DOHH2 (cell line): ENCODE data around the gene MAP6D1.
"Not testable (repeated sequence)": the region's sequence is repeated elsewhere in the genome, so short reads cannot be mapped to it uniquely, and the experiment has no call there.

Source experiments
- H3F3A ChIP-seq: fragments of 200-600 bp; sonication (generic), shearing (Covaris generic); 2 replicates; pipeline ENCODE4 v1.6.0; 2016; ENCODE audit warnings: antibody characterized with exemption, mild to moderate bottlenecking; ENCODE audit not compliant: control insufficient read depth, insufficient read depth
- H3K27ac ChIP-seq: fragments of 200-600 bp; sonication (generic); 2 replicates; pipeline ENCODE4 v1.5.1; 2014; ENCODE audit warnings: low read depth, mild to moderate bottlenecking, low read length, moderate library complexity
- H3K27me3 ChIP-seq: fragments of 200-600 bp; sonication (generic); 2 replicates; pipeline ENCODE4 v1.6.1; 2014; ENCODE audit warnings: mild to moderate bottlenecking, low read length, mixed read lengths; ENCODE audit not compliant: control insufficient read depth
- H3K36me3 ChIP-seq: fragments of 200-600 bp; sonication (generic); 2 replicates; pipeline ENCODE4 v1.6.1; 2014; ENCODE audit warnings: mild to moderate bottlenecking, low read length, moderate library complexity, mixed read lengths; ENCODE audit not compliant: control insufficient read depth
- H3K4me1 ChIP-seq: fragments of 200-600 bp; sonication (generic); 2 replicates; pipeline ENCODE4 v1.6.1; 2014; ENCODE audit warnings: mild to moderate bottlenecking, low read length, mixed read lengths; ENCODE audit not compliant: control insufficient read depth
- H3K4me2 ChIP-seq: fragments of 200-600 bp; sonication (generic); 2 replicates; pipeline ENCODE4 v1.6.0; 2014; ENCODE audit warnings: mild to moderate bottlenecking, low read length, moderate library complexity
- H3K4me3 ChIP-seq: fragments of 200-600 bp; sonication (generic); 2 replicates; pipeline ENCODE4 v1.5.1; 2014; ENCODE audit warnings: mild to moderate bottlenecking, low read length, mixed read lengths
- H3K79me2 ChIP-seq: fragments of 200-600 bp; sonication (generic); 2 replicates; pipeline ENCODE4 v1.6.1; 2014; ENCODE audit warnings: mild to moderate bottlenecking, low read length, mixed read lengths; ENCODE audit not compliant: control insufficient read depth
- H3K9me2 ChIP-seq: fragments of 200-600 bp; sonication (generic); replicated peaks from 2 replicates; pipeline ENCODE4 v1.6.1; 2014; ENCODE audit warnings: mild to moderate bottlenecking, low read length, mixed read lengths; ENCODE audit not compliant: control insufficient read depth
- H3K9me3 ChIP-seq: fragments of 200-600 bp; sonication (generic); 2 replicates; pipeline ENCODE4 v1.6.1; 2014; ENCODE audit warnings: antibody characterized with exemption, low read length, mixed read lengths; ENCODE audit not compliant: control insufficient read depth, insufficient read depth
- H4K20me1 ChIP-seq: fragments of 200-600 bp; sonication (generic); 2 replicates; pipeline ENCODE4 v1.6.0; 2014; ENCODE audit warnings: low read depth, mild to moderate bottlenecking, antibody characterized with exemption, low read length, moderate library complexity; ENCODE audit not compliant: control insufficient read depth, insufficient read depth
- CTCF ChIP-seq: fragments of 200-600 bp; sonication (generic); IDR thresholded peaks from one replicate; pipeline ENCODE4 v1.5.1; 2014; ENCODE audit warnings: antibody characterized with exemption, mild to moderate bottlenecking, low read depth, low read length; ENCODE audit not compliant: poor library complexity, severe bottlenecking
- EZH2phosphoT487 ChIP-seq: fragments of 200-600 bp; sonication (generic); IDR thresholded peaks from 2 replicates; pipeline ENCODE4 v1.6.1; 2017; ENCODE audit warnings: borderline replicate concordance, mild to moderate bottlenecking, antibody characterized with exemption, low read length, moderate library complexity, mixed read lengths

MAP6D1 gene

GRCh38 chr3:183792976-183793375 lies 32.4 kb downstream of the MAP6D1 start:
- Histone ChIP-seq H3K4me3 (no peak overlapping the region), H3K9me3 (no peaks in the 10 kb centered on the region), H4K20me1 (no peaks in the 10 kb centered on the region), H3K9me2 (no peaks in the 10 kb centered on the region), H3K27me3 (no peaks in the 10 kb centered on the region), H3K4me1 (no peaks in the 10 kb centered on the region), H3F3A (peaks cover 3% of the 10 kb centered on the region; the same call in 1 of the 2 replicates), H3K36me3 (peaks cover 78% of the 10 kb centered on the region), H3K79me2 (no peaks in the 10 kb centered on the region), H3K4me2 (no peak overlapping the region), H3K27ac (no peak overlapping the region)
- TF ChIP-seq EZH2phosphoT487 (no peak), CTCF (no peak)

- Histone ChIP-seq H3K36me3 (peaks cover 80% of the 10 kb centered on the region), H3F3A (peaks cover 3% of the 10 kb centered on the region; the same call in 1 of the 2 replicates), H3K4me3 (no peak overlapping the region), H3K4me1 (no peaks in the 10 kb centered on the region), H3K27ac (no peak overlapping the region), H3K27me3 (no peaks in the 10 kb centered on the region), H3K9me3 (no peaks in the 10 kb centered on the region), H3K9me2 (no peaks in the 10 kb centered on the region), H4K20me1 (no peaks in the 10 kb centered on the region), H3K79me2 (no peaks in the 10 kb centered on the region), H3K4me2 (no peak overlapping the region)
- TF ChIP-seq CTCF: no peak
- TF ChIP-seq EZH2phosphoT487: no peak
Measured at GRCh38 chr3:183790700-183791099, 34.7 kb downstream of the MAP6D1 start.

- Histone ChIP-seq H3K36me3 (peaks cover 84% of the 10 kb centered on the region), H3K4me2 (no peak overlapping the region), H3F3A (peaks cover 3% of the 10 kb centered on the region; the same call in 1 of the 2 replicates), H4K20me1 (no peaks in the 10 kb centered on the region), H3K9me2 (no peaks in the 10 kb centered on the region), H3K4me3 (no peak overlapping the region), H3K79me2 (no peaks in the 10 kb centered on the region), H3K27me3 (no peaks in the 10 kb centered on the region), H3K27ac (no peak overlapping the region), H3K4me1 (no peaks in the 10 kb centered on the region), H3K9me3 (no peaks in the 10 kb centered on the region)
- TF ChIP-seq CTCF (no peak), EZH2phosphoT487 (no peak)
Measured at GRCh38 chr3:183789826-183790225, 35.6 kb downstream of the MAP6D1 start.

GRCh38 chr3:183784503-183784902 lies 40.9 kb downstream of the MAP6D1 start:
- peaks cover 79% of the 10 kb centered on the region for H3K36me3 ChIP-seq
- H3K4me2 ChIP-seq: not testable (repeated sequence)

More at GRCh38 chr3:183784503-183784902, 40.9 kb downstream of the MAP6D1 start:
- H3F3A ChIP-seq, H3K4me3 ChIP-seq, H3K9me2 ChIP-seq, H3K27ac ChIP-seq, H3K27me3 ChIP-seq, H3K9me3 ChIP-seq, H4K20me1 ChIP-seq: not testable (repeated sequence)
- H3K4me1 ChIP-seq: peaks cover 15% of the 10 kb centered on the region
- H3K79me2 ChIP-seq: peaks cover 16% of the 10 kb centered on the region
